ENCODE results near the gene RIPK1. TPM values are rescaled to one million over a fixed set of nuclear protein-coding genes. Genes with fewer than 3 reads are reported as not detected.

RIPK1 gene
- total RNA-seq, 1 experiment from 2014 or later = 19.1 TPM

GRCh38 chr6:3118353-3119039 lies 50.2 kb downstream of the RIPK1 start, which contains the start of gene BPHL (continued):
- TF ChIP-seq ZFX (IDR thresholded peaks at IDR 0.05) = peak; percentile 81
- TF ChIP-seq SIN3A (IDR thresholded peaks at IDR 0.05; ENCODE audit: low read depth) = peak; percentile 80
- TF ChIP-seq MAX (IDR thresholded peaks at IDR 0.05) = peak; percentile 70; the same call in 1 of the 2 replicates

GRCh38 chr6:3119040-3119723 lies 50.9 kb downstream of the RIPK1 start:
- ChIA-PET POLR2A (no interaction called here), RAD21 (ENCODE audit: low non-redundant PET in 1 of 2, low total read pairs in 2 of 2, uncharacterized antibody in 2 of 2, unreplicated experiment in 2 of 2) (no interaction called here), CTCF (interaction anchor here (1.0 kb wide), 1 partner anchor 119 kb away, joined by 4 read pairs; the partner anchor contains the start of gene NQO2)
- H3K4me3 ChIP-seq (replicated peaks in 1 of 2; ENCODE audit: low read depth in 1 of 2, low read length in 2 of 2) = peak overlapping the region; percentile 80 to 99
- no peaks in the 10 kb centered on the region for H3K9me3 ChIP-seq (ENCODE audit: control insufficient read depth in 1 of 2, insufficient read depth in 1 of 2, low read depth in 1 of 2, low read length in 2 of 2)
- no peaks in the 10 kb centered on the region; a peak in 1 of 4 replicates for H3K36me3 ChIP-seq (ENCODE audit: control insufficient read depth in 1 of 2, insufficient read depth in 2 of 2, low read length in 2 of 2)
- H3K27me3 ChIP-seq (ENCODE audit: insufficient read depth, low read length) = no peaks in the 10 kb centered on the region
- no peaks in the 10 kb centered on the region for H3K9me2 ChIP-seq (ENCODE audit: insufficient read depth)
- no peaks in the 10 kb centered on the region for H4K20me1 ChIP-seq (ENCODE audit: insufficient read depth)
- peaks cover 10% of the 10 kb centered on the region; the same call in 1 of the 2 replicates for H3K79me2 ChIP-seq (ENCODE audit: insufficient read depth, low read length)
- ATAC-seq = peak; percentile 49
- intact Hi-C loops (cut with micrococcal nuclease) = loop anchor here (5.0 kb wide), 1 partner anchor 122 kb away; the partner anchor contains the start of gene NQO2
- H3K4me1 ChIP-seq (ENCODE audit: control insufficient read depth in 1 of 2, insufficient read depth in 2 of 2, low read length in 2 of 2) = peaks cover 14 to 23% of the 10 kb centered on the region in 2 experiments
- peak overlapping the region; percentile 93 for H3K4me2 ChIP-seq (ENCODE audit: low read length)
- H3K9ac ChIP-seq (ENCODE audit: low read length) = peak overlapping the region; percentile 92
- DNase-seq (ENCODE audit: low read depth, low spot score) = no peak
- H3K27ac ChIP-seq (ENCODE audit: low read depth, low read length) = peak overlapping the region; percentile 86
- no peak for TF ChIP-seq SRF (IDR thresholded peaks at IDR 0.05; ENCODE audit: low read depth)
- peak; percentile 3; the same call in 1 of the 2 replicates for TF ChIP-seq SIN3A (IDR thresholded peaks at IDR 0.05; ENCODE audit: low read depth)
- TF ChIP-seq ZFX (IDR thresholded peaks at IDR 0.05) = peak; percentile 45; the same call in 1 of the 2 replicates
- BruUV-seq (replicated peaks) = TSS peak; percentile 59
- no peak overlapping the region for H2AFZ ChIP-seq (ENCODE audit: low read depth, low read length, poor library complexity, severe bottlenecking)

GRCh38 chr6:3120765-3121089 lies 52.4 kb downstream of the RIPK1 start:
- POLR2A ChIA-PET = no interaction called here
- Histone ChIP-seq H3K9me3 (ENCODE audit: control insufficient read depth in 1 of 2, insufficient read depth in 1 of 2, low read depth in 1 of 2, low read length in 2 of 2) (no peaks in the 10 kb centered on the region), H4K20me1 (ENCODE audit: insufficient read depth) (no peaks in the 10 kb centered on the region), H3K9me2 (ENCODE audit: insufficient read depth) (no peaks in the 10 kb centered on the region), H3K4me3 (replicated peaks in 1 of 2; ENCODE audit: low read depth in 1 of 2, low read length in 2 of 2) (no peak overlapping the region), H3K27me3 (ENCODE audit: insufficient read depth, low read length) (no peaks in the 10 kb centered on the region), H2AFZ (ENCODE audit: low read depth, low read length, poor library complexity, severe bottlenecking) (no peak overlapping the region), H3K9ac (ENCODE audit: low read length) (no peak overlapping the region), H3K4me2 (ENCODE audit: low read length) (no peak overlapping the region), H3K4me1 (ENCODE audit: control insufficient read depth in 1 of 2, insufficient read depth in 2 of 2, low read length in 2 of 2) (peaks cover 14 to 23% of the 10 kb centered on the region in 2 experiments), H3K27ac (ENCODE audit: low read depth, low read length) (no peak overlapping the region), H3K79me2 (ENCODE audit: insufficient read depth, low read length) (peaks cover 10% of the 10 kb centered on the region; the same call in 1 of the 2 replicates), H3K36me3 (ENCODE audit: control insufficient read depth in 1 of 2, insufficient read depth in 2 of 2, low read length in 2 of 2) (no peaks in the 10 kb centered on the region)
- DNase-seq (ENCODE audit: low read depth, low spot score) (no peak), ATAC-seq (no peak)
- CTCF ChIA-PET = interaction anchor here (1.3 kb wide), 1 partner anchor 131 kb away, joined by 4 read pairs; no protein-coding TSS in a partner anchor
- RAD21 ChIA-PET (ENCODE audit: low non-redundant PET in 1 of 2, low total read pairs in 2 of 2, uncharacterized antibody in 2 of 2, unreplicated experiment in 2 of 2) = no interaction called here
- BruUV-seq (replicated peaks) = no TSS peak
- intact Hi-C loops (cut with micrococcal nuclease) = loop anchor here (10.0 kb wide), 1 partner anchor 614 kb away; no protein-coding TSS in a partner anchor
- no peak for TF ChIP-seq EZH2 (IDR thresholded peaks at IDR 0.05)
- no peak for TF ChIP-seq ZFX (IDR thresholded peaks at IDR 0.05)
- no peak for TF ChIP-seq TCF7L2 (IDR thresholded peaks at IDR 0.05; ENCODE audit: borderline replicate concordance, extremely low read depth, insufficient read depth, insufficient read length)
- no peak for TF ChIP-seq POLR2AphosphoS5 (IDR thresholded peaks at IDR 0.05; ENCODE audit: low read depth, low read length)
- TF ChIP-seq CEBPB (IDR thresholded peaks at IDR 0.05; ENCODE audit: low read depth) = no peak
- no peak for TF ChIP-seq ATF3 (IDR thresholded peaks at IDR 0.05)
- no peak for TF ChIP-seq MAX (IDR thresholded peaks at IDR 0.05)
- TF ChIP-seq SRF (IDR thresholded peaks at IDR 0.05; ENCODE audit: low read depth) = no peak
- TF ChIP-seq ZBTB33 (IDR thresholded peaks at IDR 0.05; ENCODE audit: extremely low read depth, insufficient replicate concordance, low read length) = no peak

Measured in HCT116 (cell line).